H1 (cell line): Measurements from ENCODE around the gene MYH10. TPM values are rescaled to one million over a fixed set of nuclear protein-coding genes. Genes with fewer than 3 reads are reported as not detected.

Source experiments
- CTCF ChIA-PET: fragments of 300-600 bp; sonication (Branson Sonifier 250); formaldehyde crosslinking; loops from one replicate; lab custom pipeline; 2021; ENCODE audit not compliant: partially characterized antibody; lab: Charles Lee
- POLR2A ChIA-PET: fragments of 300-600 bp; sonication (Branson Sonifier 250); formaldehyde crosslinking; loops from one replicate; lab custom pipeline; 2021; ENCODE audit warnings: inconsistent platforms; ENCODE audit not compliant: partially characterized antibody; lab: Charles Lee
- DNase-seq, 2 experiments: peaks; one replicate each; pipeline versions ENCODE4 v3.0.0 to v3.0.0-alpha.2; 2010 to 2022; ENCODE audit warnings: low spot score in 2 of 2, low read depth in 1 of 2, mixed read lengths in 1 of 2
- FAIRE-seq: peaks from 2 replicates; lab custom pipeline; 2011; peaks lifted over from hg19 to GRCh38; lab: Jason Lieb, UNC
- H2AFZ ChIP-seq: 2 replicates; pipeline ENCODE4 v1.8.1; 2012; ENCODE audit warnings: low read length, inconsistent platforms
- H2AK5ac ChIP-seq: 2 replicates; pipeline ENCODE4 v1.6.1; 2013; ENCODE audit warnings: low read depth, low read length
- H2BK120ac ChIP-seq: replicated peaks from 2 replicates; pipeline ENCODE3; 2013; ENCODE audit warnings: low read depth, low read length, inconsistent platforms
- H2BK12ac ChIP-seq: 2 replicates; pipeline ENCODE4 v1.6.1; 2013; ENCODE audit warnings: low read depth, low read length
- H2BK15ac ChIP-seq: 2 replicates; pipeline ENCODE4 v1.6.1; 2013; ENCODE audit warnings: low read length
- H2BK20ac ChIP-seq: 2 replicates; pipeline ENCODE4 v1.6.1; 2013; ENCODE audit warnings: low read length
- H2BK5ac ChIP-seq: 2 replicates; pipeline ENCODE4 v1.6.1; 2013; ENCODE audit warnings: low read depth, low read length
- H3K14ac ChIP-seq: 2 replicates; pipeline ENCODE4 v1.6.1; 2013; ENCODE audit warnings: inconsistent platforms; ENCODE audit not compliant: insufficient read length
- H3K18ac ChIP-seq: 2 replicates; pipeline ENCODE4 v1.6.1; 2013; ENCODE audit warnings: low read length; ENCODE audit errors: extremely low read depth
- H3K23ac ChIP-seq: 2 replicates; pipeline ENCODE4 v1.6.1; 2013; ENCODE audit warnings: inconsistent platforms; ENCODE audit not compliant: insufficient read length
- H3K23me2 ChIP-seq: 2 replicates; pipeline ENCODE4 v1.6.1; 2013; ENCODE audit warnings: low read depth, low read length
- H3K27ac ChIP-seq: 2 replicates; pipeline ENCODE4 v1.6.1; 2011; ENCODE audit warnings: low read depth, low read length, inconsistent platforms
- H3K27me3 ChIP-seq, 4 experiments: replicated peaks in 1 of 4; 1 replicate in 1 of 4; 2 replicates in 3 of 4; pipeline versions ENCODE4 v1.6.1 to v1.8.1; 2011 to 2013; ENCODE audit warnings: low read length in 3 of 4, mild to moderate bottlenecking in 3 of 4, inconsistent platforms in 2 of 4, mixed read lengths in 2 of 4, moderate library complexity in 1 of 4; ENCODE audit not compliant: control insufficient read depth in 3 of 4, insufficient read depth in 3 of 4; ENCODE audit errors: extremely low read depth in 1 of 4
- H3K36me3 ChIP-seq, 4 experiments: 2 replicates each; pipeline versions ENCODE4 v1.6.1 to v1.8.1; 2011 to 2013; ENCODE audit warnings: mild to moderate bottlenecking in 4 of 4, low read length in 3 of 4, moderate library complexity in 2 of 4, control low read depth in 1 of 4, inconsistent platforms in 1 of 4; ENCODE audit not compliant: insufficient read depth in 4 of 4, control insufficient read depth in 2 of 4
- H3K4ac ChIP-seq: replicated peaks from 2 replicates; pipeline ENCODE3; 2013; ENCODE audit warnings: low read length, low read depth, mixed read lengths, inconsistent platforms; ENCODE audit not compliant: insufficient read length
- H3K4me1 ChIP-seq, 4 experiments: replicated peaks in 1 of 4; 1 replicate in 1 of 4; 2 replicates in 3 of 4; pipeline versions ENCODE4 v1.6.1 to v1.8.1; 2011 to 2013; ENCODE audit warnings: low read length in 3 of 4, inconsistent platforms in 2 of 4, mixed read lengths in 1 of 4; ENCODE audit not compliant: insufficient read depth in 4 of 4, control insufficient read depth in 3 of 4
- H3K4me2 ChIP-seq, 2 experiments: 2 replicates each; pipeline versions ENCODE4 v1.6.1 to v1.8.1; 2011 to 2013; ENCODE audit warnings: low read depth in 2 of 2, low read length in 2 of 2, control low read depth in 1 of 2, inconsistent platforms in 1 of 2, mild to moderate bottlenecking in 1 of 2; ENCODE audit not compliant: insufficient read depth in 1 of 2
- H3K4me3 ChIP-seq, 4 experiments: fragments of 200-600, 300-600 bp in 1 of 4; sonication (generic), shearing (Covaris generic), sonication (Bioruptor Twin) in 1 of 4; 2 replicates each; pipeline versions ENCODE4 v1.5.1 to v1.8.1; 2011 to 2016; ENCODE audit warnings: low read length in 4 of 4, low read depth in 3 of 4, control low read depth in 2 of 4, inconsistent platforms in 2 of 4, mild to moderate bottlenecking in 2 of 4, mixed read lengths in 1 of 4, moderate library complexity in 1 of 4; ENCODE audit not compliant: insufficient read depth in 2 of 4; ENCODE audit errors: extremely low read depth in 1 of 4
- H3K56ac ChIP-seq: replicated peaks from 2 replicates; pipeline ENCODE3; 2013; ENCODE audit warnings: low read depth, mild to moderate bottlenecking, mixed read lengths, low read length, inconsistent platforms; ENCODE audit not compliant: insufficient read length
- H3K79me1 ChIP-seq: 2 replicates; pipeline ENCODE4 v1.6.1; 2013; ENCODE audit warnings: low read depth, low read length, control low read depth
- H3K79me2 ChIP-seq, 2 experiments: 2 replicates each; pipeline versions ENCODE4 v1.6.1 to v1.8.1; 2012 to 2013; ENCODE audit warnings: low read length in 2 of 2, mild to moderate bottlenecking in 2 of 2, inconsistent platforms in 1 of 2; ENCODE audit not compliant: insufficient read depth in 2 of 2, control insufficient read depth in 1 of 2
- H3K9ac ChIP-seq, 4 experiments: replicated peaks in 1 of 4; 1 replicate in 1 of 4; 2 replicates in 3 of 4; pipeline versions ENCODE4 v1.6.1 to v1.8.1; 2011 to 2013; ENCODE audit warnings: low read depth in 3 of 4, low read length in 3 of 4, control low read depth in 2 of 4, mild to moderate bottlenecking in 2 of 4, moderate library complexity in 2 of 4, inconsistent platforms in 1 of 4; ENCODE audit errors: extremely low read depth in 1 of 4
- H3K9me3 ChIP-seq, 2 experiments: 2 replicates each; pipeline versions ENCODE4 v1.6.1 to v1.8.1; 2012 to 2013; ENCODE audit warnings: mild to moderate bottlenecking in 2 of 2, moderate library complexity in 2 of 2, control low read depth in 1 of 2, inconsistent platforms in 1 of 2, low read depth in 1 of 2, low read length in 1 of 2, mixed read lengths in 1 of 2; ENCODE audit not compliant: insufficient read depth in 2 of 2
- H4K20me1 ChIP-seq, 2 experiments: replicated peaks in 1 of 2; 2 replicates each; pipeline versions ENCODE3 to v1.8.1; 2011 to 2013; ENCODE audit warnings: inconsistent platforms in 2 of 2, low read length in 2 of 2, mild to moderate bottlenecking in 1 of 2; ENCODE audit not compliant: insufficient read depth in 2 of 2, control insufficient read depth in 1 of 2
- H4K5ac ChIP-seq: 2 replicates; pipeline ENCODE4 v1.6.1; 2013; ENCODE audit warnings: low read length, low read depth, mixed read lengths, inconsistent platforms; ENCODE audit not compliant: insufficient read length
- H4K8ac ChIP-seq: 2 replicates; pipeline ENCODE4 v1.8.0; 2013; ENCODE audit warnings: mild to moderate bottlenecking, moderate library complexity, low read length, inconsistent platforms; ENCODE audit not compliant: insufficient read depth; ENCODE audit errors: extremely low read depth
- H4K91ac ChIP-seq: replicated peaks from 2 replicates; pipeline ENCODE3; 2013; ENCODE audit warnings: low read length, mixed read lengths, inconsistent platforms; ENCODE audit not compliant: insufficient read length
- CTBP2 ChIP-seq: IDR thresholded peaks from 2 replicates; pipeline ENCODE4 v1.7.0; 2011; ENCODE audit warnings: borderline replicate concordance, mild to moderate bottlenecking, moderate library complexity, mixed read lengths, low read length; ENCODE audit not compliant: insufficient read depth, insufficient read length
- HDAC2 ChIP-seq, 2 experiments: fragments of 300-600 bp in 1 of 2; sonication (generic) in 1 of 2; IDR thresholded peaks; 2 replicates each; pipeline ENCODE4 v1.6.1; 2011 to 2012; ENCODE audit warnings: low read depth in 2 of 2, low read length in 2 of 2, mild to moderate bottlenecking in 2 of 2, moderate library complexity in 2 of 2, borderline replicate concordance in 1 of 2, inconsistent platforms in 1 of 2
- KDM1A ChIP-seq: fragments of 200-600, 300-600 bp; sonication (generic); IDR thresholded peaks from 2 replicates; pipeline ENCODE4 v1.7.1; 2016; ENCODE audit warnings: mild to moderate bottlenecking, low read length, borderline replicate concordance
- KDM4A ChIP-seq: IDR thresholded peaks from one replicate; pipeline ENCODE4 v1.7.1; 2012; ENCODE audit warnings: low read depth, mild to moderate bottlenecking, moderate library complexity, low read length, inconsistent platforms; ENCODE audit not compliant: severe bottlenecking
- NRF1 ChIP-seq: IDR thresholded peaks from 2 replicates; pipeline ENCODE4 v1.6.1; 2011; ENCODE audit warnings: mild to moderate bottlenecking, low read depth, low read length, improper control_type of control experiment
- SIX5 ChIP-seq: IDR thresholded peaks from 2 replicates; pipeline ENCODE4 v1.6.1; 2011; ENCODE audit warnings: mild to moderate bottlenecking, low read depth, low read length
- SUZ12 ChIP-seq: fragments of 200-600 bp; sonication (generic); IDR thresholded peaks from 2 replicates; pipeline ENCODE4 v1.6.1; 2012; ENCODE audit warnings: mild to moderate bottlenecking, inconsistent platforms, low read length, moderate library complexity, mixed read lengths
- TAF7 ChIP-seq: optimal IDR thresholded peaks from 2 replicates; pipeline ENCODE3; 2011; ENCODE audit warnings: low read depth, mild to moderate bottlenecking, inconsistent platforms, low read length, moderate library complexity, borderline replicate concordance
- TEAD4 ChIP-seq: IDR thresholded peaks from 2 replicates; pipeline ENCODE4 v1.6.1; 2012; ENCODE audit warnings: low read depth, low read length, inconsistent platforms, mixed read lengths
- WGBS, 2 experiments: shearing (Covaris generic) in 1 of 2; methylation state at CpG; one replicate each; pipeline versions ENCODE4 v1.1.6 to v1.1.7; 2013 to 2015; ENCODE audit warnings: low lambda C conversion rate in 2 of 2, mixed read lengths in 2 of 2, inconsistent platforms in 1 of 2, low coverage in 1 of 2, missing lambda C conversion rate in 1 of 2; ENCODE audit not compliant: insufficient replicate concordance in 2 of 2, insufficient coverage in 1 of 2, insufficient read length in 1 of 2; ENCODE audit errors: extremely low coverage in 1 of 2, missing lambda C conversion rate in 1 of 2; 5-methylcytosine and 5-hydroxymethylcytosine counted together
- polyA plus RNA-seq, 7 experiments: library from polyadenylated mRNA; depleted of rRNA in 3 of 7; stranded (reverse) in 5 of 7; unstranded in 2 of 7; fragments of >200 nt in 5 of 7; fragments of 200-250 nt in 2 of 7; gene quantifications; 1 replicate in 5 of 7; 2 replicates in 1 of 7; 4 replicates in 1 of 7; pipeline versions ENCODE4 v1.2.1 to v1.2.3, GENCODE V29; 2011 to 2013; ENCODE audit warnings: missing spikeins in 2 of 7, mixed read lengths in 2 of 7
- total RNA-seq: library from RNA; stranded (reverse); fragmentation: NEBNext Ultra II Directional; extraction: Animal tissue kit (Norgen Biotek cat#: 25700); gene quantifications from 2 replicates; pipeline ENCODE4 v1.2.1, GENCODE V29; 2021
- TF ChIP-seq, protein P1 (sequence below): IDR thresholded peaks from 2 replicates; pipeline ENCODE4 v1.6.1; 2012; ENCODE audit warnings: inconsistent platforms
- TF ChIP-seq, protein P2 (sequence below): IDR thresholded peaks from 2 replicates; pipeline ENCODE4 v1.6.1; 2012; ENCODE audit warnings: low read length, inconsistent platforms

The MYH10 gene
- total and polyA plus RNA-seq, 2 of the 8 experiments (the other 6 are each of a cell fraction or from before 2014, with no cell fraction given) = 64.1 to 289 TPM

- Histone ChIP-seq H2BK120ac (no peak overlapping the region), H4K20me1 (no peaks in the 10 kb centered on the region), H3K4me1 (peaks cover 4 to 9% (median 7%) of the 10 kb centered on the region in 4 experiments; a peak in 5 of 7 replicates), H3K23ac (no peak overlapping the region), H3K36me3 (no peaks in the 10 kb centered on the region), H3K27me3 (no peaks in the 10 kb centered on the region), H3K79me2 (no peaks in the 10 kb centered on the region), H3K79me1 (no peaks in the 10 kb centered on the region), H3K14ac (no peak overlapping the region), H2BK20ac (no peak overlapping the region), H2AFZ (no peak overlapping the region), H3K56ac (no peak overlapping the region), H2BK5ac (no peak overlapping the region), H2AK5ac (no peak overlapping the region), H3K9me3 (0 out of 4 replicates have a peak, but pooled peaks cover 0 to 4% of the 10 kb centered on the region in 2 experiments), H3K4me3 (no peak overlapping the region), H3K27ac (no peak overlapping the region), H3K18ac (no peak overlapping the region), H4K91ac (no peak overlapping the region), H3K23me2 (peaks cover 1% of the 10 kb centered on the region; the same call in 1 of the 2 replicates), H3K4me2 (no peak overlapping the region), H3K4ac (no peak overlapping the region), H4K5ac (no peak overlapping the region), H3K9ac (no peak overlapping the region), H4K8ac (no peak overlapping the region), H2BK15ac (no peak overlapping the region), H2BK12ac (no peak overlapping the region)
- ChIA-PET POLR2A (no interaction called here), CTCF (interaction anchor here (0.9 to 1.4 kb wide), 2 partner anchors 46 to 75 kb away, joined by 3 read pairs; no protein-coding TSS in a partner anchor)
- DNase-seq = no peak
- no peak for FAIRE-seq
- 91% methylated on average over 3 of the region's 3 CpGs; no CpG with 5 or more reads in 1 of the 2 experiments for WGBS, 2 experiments
- no peak for TF ChIP-seq SIX5
- TF ChIP-seq, protein P1, sequence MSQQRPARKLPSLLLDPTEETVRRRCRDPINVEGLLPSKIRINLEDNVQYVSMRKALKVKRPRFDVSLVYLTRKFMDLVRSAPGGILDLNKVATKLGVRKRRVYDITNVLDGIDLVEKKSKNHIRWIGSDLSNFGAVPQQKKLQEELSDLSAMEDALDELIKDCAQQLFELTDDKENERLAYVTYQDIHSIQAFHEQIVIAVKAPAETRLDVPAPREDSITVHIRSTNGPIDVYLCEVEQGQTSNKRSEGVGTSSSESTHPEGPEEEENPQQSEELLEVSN = no peak
- TF ChIP-seq KDM1A = no peak
- TF ChIP-seq SUZ12 = no peak
- no peak for TF ChIP-seq TAF7
- no peak for TF ChIP-seq TEAD4
- no peak for TF ChIP-seq CTBP2
- TF ChIP-seq, protein P2, sequence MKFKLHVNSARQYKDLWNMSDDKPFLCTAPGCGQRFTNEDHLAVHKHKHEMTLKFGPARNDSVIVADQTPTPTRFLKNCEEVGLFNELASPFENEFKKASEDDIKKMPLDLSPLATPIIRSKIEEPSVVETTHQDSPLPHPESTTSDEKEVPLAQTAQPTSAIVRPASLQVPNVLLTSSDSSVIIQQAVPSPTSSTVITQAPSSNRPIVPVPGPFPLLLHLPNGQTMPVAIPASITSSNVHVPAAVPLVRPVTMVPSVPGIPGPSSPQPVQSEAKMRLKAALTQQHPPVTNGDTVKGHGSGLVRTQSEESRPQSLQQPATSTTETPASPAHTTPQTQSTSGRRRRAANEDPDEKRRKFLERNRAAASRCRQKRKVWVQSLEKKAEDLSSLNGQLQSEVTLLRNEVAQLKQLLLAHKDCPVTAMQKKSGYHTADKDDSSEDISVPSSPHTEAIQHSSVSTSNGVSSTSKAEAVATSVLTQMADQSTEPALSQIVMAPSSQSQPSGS = no peak
- no peak for TF ChIP-seq HDAC2 (IDR thresholded peaks at IDR 0.05; ENCODE audit: borderline replicate concordance in 1 of 2, low read depth in 2 of 2, low read length in 2 of 2)
- no peak for TF ChIP-seq NRF1
- no peak for TF ChIP-seq KDM4A
These were observed 48.6 kb upstream of the MYH10 start for GRCh38 chr17:8679126-8679525.
